Suprapubic skin (tissue), 4 donors: ENCODE data around the gene METTL17.
"Not testable (repeated sequence)": the region's sequence is repeated elsewhere in the genome, so short reads cannot be mapped to it uniquely, and the experiment has no call there.

Experiments
- CTCF ChIP-seq, 2 donors: fragments of 200-600 bp in 1 of 2; fragments of 450-650 bp in 1 of 2; sonication (generic) in 1 of 2; IDR thresholded peaks; one replicate each; pipeline ENCODE4 v1.5.1; 2016 to 2019; ENCODE audit warnings: antibody characterized with exemption in 2 of 2, mild to moderate bottlenecking in 1 of 2, moderate library complexity in 1 of 2
- POLR2A ChIP-seq, 2 donors: fragments of 450-650 bp; IDR thresholded peaks; one replicate each; pipeline ENCODE4 v1.6.1; 2017; ENCODE audit warnings: antibody characterized with exemption in 2 of 2, mild to moderate bottlenecking in 2 of 2, moderate library complexity in 2 of 2
- POLR2AphosphoS5 ChIP-seq, 3 donors: sonication (generic); formaldehyde crosslinking; IDR thresholded peaks; one replicate each; pipeline ENCODE4 v1.6.1; 2017; ENCODE audit warnings: antibody characterized with exemption in 3 of 3

GRCh38 chr14:21040941-21041340 is 51.2 kb downstream of the METTL17 start:
- TF ChIP-seq POLR2A, CTCF, POLR2AphosphoS5 (IDR thresholded peaks at IDR 0.05): not testable (repeated sequence)
